Measurements from ENCODE around the gene VGLL4. TPM values are rescaled to one million over a fixed set of nuclear protein-coding genes. Genes with fewer than 3 reads are reported as not detected.

VGLL4 gene
- total RNA-seq, 1 experiment from 2014 or later = 26.9 TPM

- H2AFZ ChIP-seq (ENCODE audit: low read depth, low read length, poor library complexity, severe bottlenecking) = no peak overlapping the region
- POLR2A ChIA-PET = no interaction called here
- peaks cover 0 to 11% of the 10 kb centered on the region in 2 experiments; a peak in 2 of 4 replicates for H3K4me1 ChIP-seq (ENCODE audit: control insufficient read depth in 1 of 2, insufficient read depth in 2 of 2, low read length in 2 of 2)
- RAD21 ChIA-PET (ENCODE audit: low non-redundant PET in 1 of 2, low total read pairs in 2 of 2, uncharacterized antibody in 2 of 2, unreplicated experiment in 2 of 2) = no interaction called here
- H3K27me3 ChIP-seq (ENCODE audit: insufficient read depth, low read length) = no peaks in the 10 kb centered on the region
- no peak overlapping the region for H3K9ac ChIP-seq (ENCODE audit: low read length)
- H3K36me3 ChIP-seq (ENCODE audit: control insufficient read depth in 1 of 2, insufficient read depth in 2 of 2, low read length in 2 of 2) = no peaks in the 10 kb centered on the region
- no peak overlapping the region for H3K4me2 ChIP-seq (ENCODE audit: low read length)
- no peak overlapping the region for H3K27ac ChIP-seq (ENCODE audit: low read depth, low read length)
- no TSS peak for BruUV-seq (replicated peaks)
- no peak for ATAC-seq
- intact Hi-C loops (cut with micrococcal nuclease) = no loop called here
- no peaks in the 10 kb centered on the region for H4K20me1 ChIP-seq (ENCODE audit: insufficient read depth)
- H3K79me2 ChIP-seq (ENCODE audit: insufficient read depth, low read length) = no peaks in the 10 kb centered on the region
- DNase-seq (ENCODE audit: low read depth, low spot score) = no peak
- CTCF ChIA-PET = no interaction called here
- no peaks in the 10 kb centered on the region for H3K9me2 ChIP-seq (ENCODE audit: insufficient read depth)
- TF ChIP-seq FOSL1 (IDR thresholded peaks at IDR 0.05; ENCODE audit: low read depth) = no peak
- TF ChIP-seq JUND (IDR thresholded peaks at IDR 0.05) = no peak
- no peak for TF ChIP-seq TCF7L2 (IDR thresholded peaks at IDR 0.05; ENCODE audit: borderline replicate concordance, extremely low read depth, insufficient read depth, insufficient read length)
- no peak for TF ChIP-seq SP1 (IDR thresholded peaks at IDR 0.05; ENCODE audit: low read depth)
- TF ChIP-seq EGR1 (IDR thresholded peaks at IDR 0.05; ENCODE audit: low read depth) = no peak
- TF ChIP-seq ZFX (IDR thresholded peaks at IDR 0.05) = no peak
- no peak for TF ChIP-seq CEBPB (IDR thresholded peaks at IDR 0.05; ENCODE audit: low read depth)
- TF ChIP-seq ZBTB33 (IDR thresholded peaks at IDR 0.05; ENCODE audit: extremely low read depth, insufficient replicate concordance, low read length) = no peak
- TF ChIP-seq ATF3 (IDR thresholded peaks at IDR 0.05) = no peak
- no peak for TF ChIP-seq SIN3A (IDR thresholded peaks at IDR 0.05; ENCODE audit: low read depth)
- no peak overlapping the region for H3K4me3 ChIP-seq (replicated peaks in 1 of 2; ENCODE audit: low read depth in 1 of 2, low read length in 2 of 2)
- no peaks in the 10 kb centered on the region for H3K9me3 ChIP-seq (ENCODE audit: control insufficient read depth in 1 of 2, insufficient read depth in 1 of 2, low read depth in 1 of 2, low read length in 2 of 2)
Measured at GRCh38 chr3:11530153-11530721, 113.5 kb downstream of the VGLL4 start.
